Osteocyte (in vitro differentiated cells): ENCODE data around the gene LRRC10B. TPM values are rescaled to one million over a fixed set of nuclear protein-coding genes. Genes with fewer than 3 reads are reported as not detected.

Experiments used
- DNase-seq: peaks from one replicate; pipeline ENCODE4 v3.0.0; 2021; ENCODE audit warnings: mixed read lengths; ENCODE audit not compliant: unreplicated experiment; ENCODE audit errors: extremely low spot score
- H3K27ac Mint-ChIP-seq: one replicate; pipeline ENCODE4 v1.8.0; 2021; ENCODE audit warnings: mild to moderate bottlenecking, mixed read lengths; ENCODE audit not compliant: unreplicated experiment
- H3K27me3 Mint-ChIP-seq: one replicate; pipeline ENCODE4 v1.8.0; 2021; ENCODE audit warnings: mixed read lengths; ENCODE audit not compliant: unreplicated experiment
- H3K36me3 Mint-ChIP-seq: one replicate; pipeline ENCODE4 v1.8.0; 2021; ENCODE audit warnings: mixed read lengths; ENCODE audit not compliant: unreplicated experiment
- H3K4me1 Mint-ChIP-seq: one replicate; pipeline ENCODE4 v1.8.0; 2021; ENCODE audit warnings: mixed read lengths; ENCODE audit not compliant: unreplicated experiment
- H3K4me3 Mint-ChIP-seq: one replicate; pipeline ENCODE4 v1.8.0; 2021; ENCODE audit warnings: mild to moderate bottlenecking, moderate library complexity, mixed read lengths; ENCODE audit not compliant: unreplicated experiment
- H3K9me3 Mint-ChIP-seq: one replicate; pipeline ENCODE4 v1.8.0; 2021; ENCODE audit warnings: mixed read lengths; ENCODE audit not compliant: unreplicated experiment
- total RNA-seq: library from RNA; stranded (reverse); gene quantifications from 2 replicates; pipeline ENCODE4 v1.2.1, GENCODE V29; 2021
- TF ChIP-seq, protein P1 (sequence below): fragments of 200-600 bp; sonication (generic); IDR thresholded peaks from 2 replicates; pipeline ENCODE4 v1.5.0; 2021; ENCODE audit warnings: antibody characterized with exemption, mild to moderate bottlenecking, moderate library complexity

LRRC10B gene
- total RNA-seq, 1 donor from 2014 or later = not detected

- Mint-ChIP-seq H3K9me3 (no peaks in the 10 kb centered on the region), H3K4me3 (peak overlapping the region; percentile 55), H3K27ac (no peak overlapping the region), H3K36me3 (no peaks in the 10 kb centered on the region), H3K4me1 (peaks cover 10% of the 10 kb centered on the region), H3K27me3 (peaks cover 57% of the 10 kb centered on the region)
- TF ChIP-seq, protein P1, sequence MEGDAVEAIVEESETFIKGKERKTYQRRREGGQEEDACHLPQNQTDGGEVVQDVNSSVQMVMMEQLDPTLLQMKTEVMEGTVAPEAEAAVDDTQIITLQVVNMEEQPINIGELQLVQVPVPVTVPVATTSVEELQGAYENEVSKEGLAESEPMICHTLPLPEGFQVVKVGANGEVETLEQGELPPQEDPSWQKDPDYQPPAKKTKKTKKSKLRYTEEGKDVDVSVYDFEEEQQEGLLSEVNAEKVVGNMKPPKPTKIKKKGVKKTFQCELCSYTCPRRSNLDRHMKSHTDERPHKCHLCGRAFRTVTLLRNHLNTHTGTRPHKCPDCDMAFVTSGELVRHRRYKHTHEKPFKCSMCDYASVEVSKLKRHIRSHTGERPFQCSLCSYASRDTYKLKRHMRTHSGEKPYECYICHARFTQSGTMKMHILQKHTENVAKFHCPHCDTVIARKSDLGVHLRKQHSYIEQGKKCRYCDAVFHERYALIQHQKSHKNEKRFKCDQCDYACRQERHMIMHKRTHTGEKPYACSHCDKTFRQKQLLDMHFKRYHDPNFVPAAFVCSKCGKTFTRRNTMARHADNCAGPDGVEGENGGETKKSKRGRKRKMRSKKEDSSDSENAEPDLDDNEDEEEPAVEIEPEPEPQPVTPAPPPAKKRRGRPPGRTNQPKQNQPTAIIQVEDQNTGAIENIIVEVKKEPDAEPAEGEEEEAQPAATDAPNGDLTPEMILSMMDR = peak; percentile 60
- DNase-seq = no peak
Observed at GRCh38 chr11:61509043-61510029, 787 bp downstream of the LRRC10B start.

GRCh38 chr11:61510166-61510919 lies 1.8 kb downstream of the LRRC10B start:
- H3K27ac Mint-ChIP-seq = no peak overlapping the region
- TF ChIP-seq, protein P1 = no peak
- no peak for DNase-seq
- no peaks in the 10 kb centered on the region for H3K9me3 Mint-ChIP-seq
- peaks cover 50% of the 10 kb centered on the region for H3K27me3 Mint-ChIP-seq
- H3K4me1 Mint-ChIP-seq = peaks cover 10% of the 10 kb centered on the region
- H3K36me3 Mint-ChIP-seq = no peaks in the 10 kb centered on the region
- H3K4me3 Mint-ChIP-seq = no peak overlapping the region

DNA sequence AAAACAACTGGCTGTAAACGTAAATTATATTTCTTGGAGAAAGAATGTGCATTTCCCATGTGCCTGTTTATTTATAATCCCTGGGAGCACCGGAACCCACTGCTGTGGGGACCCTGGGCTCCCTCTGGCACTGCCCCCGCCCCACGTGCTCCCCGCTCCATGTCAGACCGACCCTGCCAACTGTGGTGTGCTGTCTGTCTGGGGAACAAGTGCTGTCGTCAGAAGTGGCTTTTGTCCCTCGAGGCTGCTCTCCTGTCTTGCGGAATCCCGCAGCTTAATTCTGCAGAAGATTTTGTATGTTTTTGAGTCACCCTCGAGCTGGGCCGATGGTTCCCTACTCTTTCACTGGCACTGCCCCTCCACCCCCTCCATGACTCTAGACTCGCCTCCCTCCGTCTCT lies 2.4 kb downstream of the LRRC10B start:
- TF ChIP-seq, protein P1 = no peak
- no peaks in the 10 kb centered on the region for H3K9me3 Mint-ChIP-seq
- no peaks in the 10 kb centered on the region for H3K36me3 Mint-ChIP-seq
- peaks cover 44% of the 10 kb centered on the region for H3K27me3 Mint-ChIP-seq
- H3K27ac Mint-ChIP-seq = no peak overlapping the region
- H3K4me3 Mint-ChIP-seq = no peak overlapping the region
- no peak for DNase-seq
- peaks cover 10% of the 10 kb centered on the region for H3K4me1 Mint-ChIP-seq

DNA sequence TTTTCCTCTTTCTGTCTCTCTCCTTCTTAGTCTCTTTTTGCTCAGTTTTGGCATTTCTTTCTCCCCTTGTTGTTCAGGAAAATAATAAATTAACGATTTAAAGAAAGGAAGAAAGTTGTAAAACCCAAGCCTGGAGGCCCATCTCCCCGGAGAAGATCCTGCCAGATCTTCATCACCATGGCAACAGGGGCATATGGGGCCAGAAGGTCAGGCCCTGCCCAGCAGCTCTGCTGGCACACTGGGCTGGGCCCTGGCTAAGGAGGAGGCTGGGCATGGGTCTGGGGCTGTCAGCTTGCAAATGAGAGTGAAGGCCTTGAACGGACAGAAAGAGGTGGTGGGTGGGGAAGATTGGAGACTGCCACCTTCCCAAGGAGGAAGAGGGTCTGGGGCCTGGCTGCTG lies 2.8 kb downstream of the LRRC10B start:
- Mint-ChIP-seq H3K4me3 (no peak overlapping the region), H3K9me3 (no peaks in the 10 kb centered on the region), H3K4me1 (peaks cover 10% of the 10 kb centered on the region), H3K27ac (no peak overlapping the region), H3K36me3 (no peaks in the 10 kb centered on the region), H3K27me3 (peaks cover 40% of the 10 kb centered on the region)
- TF ChIP-seq, protein P1 = no peak
- DNase-seq = no peak

DNA sequence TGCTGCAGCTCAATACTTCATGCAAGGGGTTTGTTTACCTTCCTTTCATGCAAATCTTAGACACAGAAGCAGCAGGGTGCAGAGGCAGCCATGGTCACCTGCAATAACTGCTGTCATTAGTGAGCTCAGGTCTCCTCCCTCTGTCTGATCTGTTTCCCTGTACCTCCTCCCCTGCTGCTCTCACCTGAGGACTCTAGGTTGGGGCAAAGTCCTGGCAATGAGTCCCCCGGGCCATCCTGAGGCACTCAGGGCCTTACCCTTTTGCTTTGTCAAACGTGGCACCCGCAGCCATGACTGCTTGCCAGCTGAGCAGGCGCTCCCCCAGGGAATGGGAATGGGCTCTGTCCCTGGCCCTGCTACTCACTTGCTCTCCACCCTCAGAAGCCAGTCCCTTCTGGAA lies 3.9 kb downstream of the LRRC10B start:
- Mint-ChIP-seq H3K27ac (no peak overlapping the region), H3K27me3 (peaks cover 31% of the 10 kb centered on the region), H3K9me3 (no peaks in the 10 kb centered on the region), H3K36me3 (no peaks in the 10 kb centered on the region), H3K4me1 (peaks cover 10% of the 10 kb centered on the region), H3K4me3 (no peak overlapping the region)
- no peak for DNase-seq
- TF ChIP-seq, protein P1 = no peak
